Muscle layer of colon (tissue), 2 donors: ENCODE measurements around the gene MARCKSL1.

Experiments
- H3K27ac ChIP-seq: one replicate; pipeline ENCODE4 v1.7.0; 2013; ENCODE audit warnings: low read depth, mild to moderate bottlenecking, low read length, moderate library complexity
- H3K27me3 ChIP-seq, 2 donors: one replicate each; pipeline ENCODE4 v1.7.0; 2013; ENCODE audit warnings: low read length in 2 of 2, mild to moderate bottlenecking in 2 of 2; ENCODE audit not compliant: insufficient read depth in 2 of 2, control insufficient read depth in 1 of 2
- H3K36me3 ChIP-seq: one replicate; pipeline ENCODE4 v1.7.0; 2013; ENCODE audit warnings: mild to moderate bottlenecking, low read length; ENCODE audit not compliant: insufficient read depth
- H3K4me1 ChIP-seq: one replicate; pipeline ENCODE4 v1.7.0; 2013; ENCODE audit warnings: mild to moderate bottlenecking, low read length; ENCODE audit not compliant: insufficient read depth
- H3K4me3 ChIP-seq, 2 donors: one replicate each; pipeline ENCODE4 v1.7.0; 2013; ENCODE audit warnings: low read length in 2 of 2, low read depth in 1 of 2, mild to moderate bottlenecking in 1 of 2, moderate library complexity in 1 of 2
- H3K9ac ChIP-seq: one replicate; pipeline ENCODE4 v1.7.0; 2013; ENCODE audit warnings: low read length
- H3K9me3 ChIP-seq: one replicate; pipeline ENCODE4 v1.7.0; 2013; ENCODE audit warnings: mild to moderate bottlenecking, low read length
- donor health status: abdominal sarcoma.
- donor health status: Adenocarcinoma of cecum.

Gene MARCKSL1

DNA sequence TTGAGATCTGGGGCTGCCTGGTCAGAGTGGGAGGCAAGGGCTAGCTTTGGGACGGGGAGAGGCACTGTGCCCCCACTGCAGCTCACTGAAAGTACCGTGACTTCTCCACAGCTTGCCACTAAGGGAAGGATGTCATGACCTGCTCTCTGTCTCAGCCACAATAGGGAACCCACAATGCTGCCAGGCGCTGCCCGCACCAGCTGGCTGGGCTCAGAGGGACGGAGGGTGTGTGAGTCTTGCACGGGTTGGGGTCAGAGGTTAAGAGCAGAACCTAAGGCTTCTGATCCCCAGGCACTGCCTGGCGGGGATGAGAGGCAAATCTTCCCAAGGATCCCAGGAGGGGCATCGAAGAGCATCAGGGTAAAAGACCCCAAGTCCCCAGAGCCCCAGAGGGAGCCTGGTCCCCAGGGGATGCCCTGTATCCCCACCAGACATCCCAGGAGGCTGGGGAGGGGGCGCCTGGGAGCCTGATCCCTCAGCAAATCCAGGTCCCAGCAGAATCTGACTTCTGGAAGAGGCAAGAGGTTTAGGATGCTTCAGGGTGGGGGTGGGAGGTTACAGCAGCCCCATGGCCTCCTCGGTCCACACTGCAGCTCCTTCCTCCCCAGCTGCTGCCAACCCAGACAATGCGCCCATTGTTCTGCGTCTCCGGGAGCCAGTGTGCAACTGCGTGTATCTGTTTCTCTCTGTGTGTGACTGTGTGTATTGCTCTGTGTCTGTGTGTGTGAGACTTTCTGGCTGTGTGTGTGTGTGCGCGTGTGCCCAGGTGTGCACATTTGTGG is 2.0 kb upstream of the MARCKSL1 start:
- no peaks in the 10 kb centered on the region for H3K9me3 ChIP-seq
- peaks cover 7% of the 10 kb centered on the region for H3K4me1 ChIP-seq
- H3K27ac ChIP-seq = no peak overlapping the region
- H3K27me3 ChIP-seq = peaks cover 0 to 7% of the 10 kb centered on the region in 2 donors
- H3K4me3 ChIP-seq = no peak overlapping the region
- H3K9ac ChIP-seq = no peak overlapping the region
- no peaks in the 10 kb centered on the region for H3K36me3 ChIP-seq

DNA sequence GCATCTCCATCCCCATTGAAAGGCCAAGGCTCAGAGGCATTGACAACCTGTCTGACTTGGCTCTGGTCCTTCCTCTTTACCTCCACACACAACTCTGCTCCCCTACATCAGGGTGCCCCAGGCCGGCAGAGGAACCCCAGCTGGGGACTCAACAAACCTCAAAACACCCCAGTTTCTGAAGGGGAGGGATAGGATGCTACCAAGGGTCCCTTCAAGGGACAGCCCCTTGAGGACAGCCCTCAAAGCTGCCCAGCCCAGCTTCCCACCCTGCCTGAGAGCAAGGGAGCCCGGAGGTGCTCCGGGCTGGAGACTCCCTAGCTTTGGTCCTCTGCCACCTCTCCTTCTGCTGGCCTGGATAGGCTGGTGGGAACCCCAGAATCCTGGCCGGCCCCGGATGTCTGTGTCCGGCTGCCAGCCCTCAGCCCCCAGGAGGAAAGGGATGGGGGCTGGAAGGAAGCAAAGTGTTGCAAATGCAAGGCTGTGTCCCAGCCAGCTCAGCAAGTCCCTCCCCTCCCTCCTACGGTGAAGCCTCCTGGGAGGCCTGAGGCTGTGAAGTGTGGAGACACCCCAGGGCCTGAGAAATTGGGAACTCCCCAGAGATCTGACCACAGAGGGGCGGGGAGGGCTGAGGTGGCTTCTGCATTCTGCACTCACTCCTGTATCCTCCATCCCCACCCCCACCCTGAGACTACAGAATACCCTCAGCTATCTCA is 1.1 kb upstream of the MARCKSL1 start:
- Histone ChIP-seq H3K36me3 (peaks cover 7% of the 10 kb centered on the region), H3K27me3 (peaks cover 0 to 7% of the 10 kb centered on the region in 2 donors), H3K4me3 (no peak overlapping the region), H3K9ac (no peak overlapping the region), H3K4me1 (peaks cover 7% of the 10 kb centered on the region), H3K27ac (no peak overlapping the region), H3K9me3 (no peaks in the 10 kb centered on the region)

DNA sequence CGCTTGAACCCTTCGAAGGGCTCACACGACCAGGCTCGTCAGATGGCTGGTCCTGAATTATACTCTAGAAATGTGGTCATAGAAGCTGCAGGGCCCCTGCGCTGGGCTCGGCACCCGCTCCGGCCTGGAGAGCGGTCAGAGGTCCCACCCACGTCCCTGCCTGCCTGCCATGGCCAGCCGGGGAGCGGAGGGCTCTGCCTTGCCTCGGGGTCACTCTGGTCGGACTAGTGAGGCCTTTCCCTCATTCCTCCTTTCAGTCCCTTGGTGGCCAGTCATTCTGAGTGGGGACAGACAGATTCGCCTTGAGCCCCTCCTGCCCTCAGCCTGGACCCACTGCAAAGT is 529 bp upstream of the MARCKSL1 start:
- Histone ChIP-seq H3K27ac (no peak overlapping the region), H3K4me1 (peaks cover 7% of the 10 kb centered on the region), H3K36me3 (peaks cover 13% of the 10 kb centered on the region), H3K9ac (no peak overlapping the region), H3K27me3 (peaks cover 0 to 7% of the 10 kb centered on the region in 2 donors), H3K9me3 (no peaks in the 10 kb centered on the region), H3K4me3 (peak overlapping the region in 1 of 2 donors; percentile 43)

GRCh38 chr1:32335535-32335789 is 571 bp downstream of the MARCKSL1 start:
- Histone ChIP-seq H3K36me3 (peaks cover 24% of the 10 kb centered on the region), H3K9me3 (no peaks in the 10 kb centered on the region), H3K9ac (no peak overlapping the region), H3K4me1 (peaks cover 7% of the 10 kb centered on the region), H3K27me3 (peaks cover 0 to 7% of the 10 kb centered on the region in 2 donors), H3K27ac (no peak overlapping the region), H3K4me3 (peak overlapping the region; percentile 50 to 64)

DNA sequence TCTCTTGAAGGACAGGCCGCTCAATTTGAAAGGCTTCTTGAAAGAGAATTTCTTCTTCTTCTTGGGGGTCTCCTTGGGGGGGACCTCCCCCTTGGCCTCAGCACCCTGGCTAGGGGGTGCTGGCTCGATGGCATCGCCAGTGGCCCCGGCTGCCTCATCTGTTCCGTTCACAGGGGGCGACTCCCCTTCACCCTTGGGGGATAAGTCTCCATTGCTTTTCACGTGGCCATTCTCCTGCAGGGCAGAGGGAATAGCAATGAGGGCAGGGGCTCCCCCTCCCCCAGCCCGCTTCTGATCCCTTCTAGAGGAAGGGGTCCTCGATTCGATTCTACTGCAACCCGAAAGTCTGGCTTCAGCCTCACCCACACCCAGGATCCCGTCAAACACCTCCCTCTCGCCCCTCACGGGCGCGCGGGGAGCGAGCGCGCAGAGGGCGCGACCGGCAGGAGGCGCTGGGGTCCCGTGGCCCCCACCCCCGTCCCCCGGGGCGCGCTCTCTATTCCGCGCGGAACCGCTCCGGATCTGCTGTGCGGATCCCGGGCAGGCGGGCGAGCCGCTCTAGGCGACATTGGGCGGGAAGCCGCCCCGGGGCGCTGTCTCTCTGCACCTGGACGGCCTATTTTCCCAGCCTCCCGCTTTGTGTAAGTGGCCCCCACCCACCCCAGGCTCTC is 1.0 kb downstream of the MARCKSL1 start:
- Histone ChIP-seq H3K9ac (no peak overlapping the region), H3K36me3 (peaks cover 28% of the 10 kb centered on the region), H3K4me3 (peak overlapping the region; percentile 50 to 64), H3K27ac (no peak overlapping the region), H3K4me1 (peaks cover 7% of the 10 kb centered on the region), H3K9me3 (no peaks in the 10 kb centered on the region), H3K27me3 (peaks cover 0 to 7% of the 10 kb centered on the region in 2 donors)

DNA sequence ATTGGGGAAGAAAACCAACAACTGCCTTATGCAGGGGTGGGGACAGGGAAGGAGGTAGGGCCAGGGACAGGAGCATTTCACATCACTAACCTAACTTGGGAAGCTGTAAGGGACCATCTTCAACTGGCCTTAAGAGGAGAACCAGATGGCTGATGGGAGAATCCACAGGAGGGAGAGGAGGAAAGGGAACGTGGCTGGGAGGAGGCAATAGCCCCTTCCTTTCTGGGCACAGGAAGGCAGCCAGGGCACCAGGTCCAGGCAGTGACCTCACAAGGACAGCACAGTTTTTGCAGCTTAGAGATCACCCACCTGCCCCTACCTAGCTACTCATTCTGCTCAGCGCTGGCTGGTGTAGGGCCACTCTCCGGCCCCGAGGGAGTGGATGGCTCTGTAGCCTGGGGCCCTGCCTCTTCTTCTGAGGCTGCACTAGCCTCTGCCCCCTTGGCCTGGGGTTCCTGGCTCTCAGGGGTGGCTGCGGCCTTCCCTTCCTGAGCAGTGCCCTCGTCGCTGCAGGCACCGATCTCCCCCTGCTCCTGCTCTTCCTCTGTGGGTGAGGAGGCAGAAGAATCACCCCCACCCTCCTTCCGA is 1.7 kb downstream of the MARCKSL1 start:
- Histone ChIP-seq H3K9me3 (no peaks in the 10 kb centered on the region), H3K9ac (no peak overlapping the region), H3K4me1 (peaks cover 7% of the 10 kb centered on the region), H3K36me3 (peaks cover 35% of the 10 kb centered on the region), H3K4me3 (peak overlapping the region; percentile 50 to 64), H3K27ac (no peak overlapping the region), H3K27me3 (peaks cover 0 to 7% of the 10 kb centered on the region in 2 donors)

GRCh38 chr1:32333251-32333963 is 2.6 kb downstream of the MARCKSL1 start:
- H3K27ac ChIP-seq = no peak overlapping the region
- no peak overlapping the region for H3K4me3 ChIP-seq
- H3K36me3 ChIP-seq = peaks cover 44% of the 10 kb centered on the region
- no peak overlapping the region for H3K9ac ChIP-seq
- H3K4me1 ChIP-seq = peaks cover 7% of the 10 kb centered on the region
- H3K27me3 ChIP-seq = peaks cover 0 to 7% of the 10 kb centered on the region in 2 donors
- H3K9me3 ChIP-seq = no peaks in the 10 kb centered on the region

DNA sequence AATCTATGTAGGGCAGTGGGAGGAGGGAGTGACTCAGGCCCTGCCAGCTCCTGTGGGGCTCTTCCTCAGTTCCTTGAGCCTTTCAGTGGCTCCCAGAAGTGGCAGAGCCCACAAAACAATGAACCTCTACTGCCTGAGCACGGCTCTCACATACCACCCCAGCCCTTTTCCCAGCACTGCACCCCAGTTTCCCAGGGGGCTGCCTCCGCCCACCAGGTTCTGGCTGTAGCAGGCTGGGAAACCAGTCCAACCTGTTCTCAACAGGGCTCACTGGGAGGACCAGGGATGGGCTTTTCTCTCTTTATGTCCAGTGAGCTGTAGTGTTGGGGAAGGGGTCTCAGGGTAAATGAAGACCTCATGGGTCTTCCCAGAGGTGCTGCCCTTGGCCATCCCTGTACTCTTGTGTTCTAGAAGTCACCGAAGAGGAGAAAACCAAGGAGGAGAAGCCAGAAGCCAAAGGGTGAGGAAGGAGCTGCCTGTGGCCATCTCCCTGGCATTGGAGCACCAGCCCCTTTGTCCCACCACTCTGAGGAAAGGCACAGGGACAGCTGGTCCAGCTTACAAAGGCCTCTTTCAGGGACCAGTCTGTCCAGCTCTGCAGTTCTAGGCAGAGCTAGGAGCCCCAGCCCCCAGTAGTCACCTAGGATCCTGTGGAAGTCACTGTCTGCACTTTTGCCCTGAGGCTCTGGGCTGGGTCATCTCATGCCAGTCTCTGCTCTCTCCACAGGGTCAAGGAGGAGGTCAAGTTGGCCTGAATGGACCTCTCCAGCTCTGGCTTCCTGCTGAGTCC is 3.5 kb downstream of the MARCKSL1 start:
- Histone ChIP-seq H3K27me3 (peaks cover 0 to 7% of the 10 kb centered on the region in 2 donors), H3K27ac (no peak overlapping the region), H3K36me3 (peaks cover 52% of the 10 kb centered on the region), H3K9me3 (no peaks in the 10 kb centered on the region), H3K4me1 (peaks cover 7% of the 10 kb centered on the region), H3K4me3 (no peak overlapping the region), H3K9ac (no peak overlapping the region)

DNA sequence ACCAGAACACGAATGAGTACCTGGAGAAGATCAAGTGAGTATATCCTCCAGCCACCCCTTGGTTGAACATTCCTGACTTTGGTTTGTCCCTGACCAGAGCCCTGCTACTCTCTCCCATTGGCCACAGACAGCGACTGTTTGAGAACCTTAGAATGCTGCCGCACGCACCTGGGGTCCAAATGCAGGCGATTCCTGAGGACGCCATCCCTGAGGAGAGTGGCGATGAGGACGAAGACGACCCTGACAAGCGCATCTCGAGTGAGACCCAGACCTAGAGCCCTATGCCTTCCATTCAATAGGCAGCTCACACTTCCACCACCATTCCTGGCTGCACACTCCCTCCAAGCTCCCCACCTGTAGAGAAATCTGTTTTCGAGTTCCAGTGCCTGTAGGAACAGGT is 4.5 kb downstream of the MARCKSL1 start:
- H3K4me3 ChIP-seq = no peak overlapping the region
- no peak overlapping the region for H3K27ac ChIP-seq
- H3K36me3 ChIP-seq = peaks cover 60% of the 10 kb centered on the region
- H3K4me1 ChIP-seq = peaks cover 7% of the 10 kb centered on the region
- no peaks in the 10 kb centered on the region for H3K9me3 ChIP-seq
- peaks cover 0 to 7% of the 10 kb centered on the region in 2 donors for H3K27me3 ChIP-seq
- H3K9ac ChIP-seq = no peak overlapping the region

GRCh38 chr1:32330558-32331151 is 5.4 kb downstream of the MARCKSL1 start:
- H3K9ac ChIP-seq = no peak overlapping the region
- peaks cover 0 to 7% of the 10 kb centered on the region in 2 donors for H3K27me3 ChIP-seq
- H3K27ac ChIP-seq = no peak overlapping the region
- no peaks in the 10 kb centered on the region for H3K9me3 ChIP-seq
- no peak overlapping the region for H3K4me3 ChIP-seq
- H3K36me3 ChIP-seq = peaks cover 60% of the 10 kb centered on the region
- peaks cover 7% of the 10 kb centered on the region for H3K4me1 ChIP-seq
